Left ventricle myocardium inferior (tissue), 1 donor: Measurements from ENCODE around the gene SLC27A4. TPM values are rescaled to one million over a fixed set of nuclear protein-coding genes. Genes with fewer than 3 reads are reported as not detected.

ENCODE experiments used
- DNase-seq: peaks from one replicate; pipeline ENCODE4 v3.0.0-alpha.2; 2020
- H3K27ac ChIP-seq: fragments of 200-600 bp; replicated peaks from 2 replicates; pipeline ENCODE4 v1.8.0; 2021
- H3K27me3 ChIP-seq: fragments of 200-600 bp; 2 replicates; pipeline ENCODE4 v1.8.0; 2021; ENCODE audit warnings: low read depth
- H3K36me3 ChIP-seq: fragments of 200-600 bp; 2 replicates; pipeline ENCODE4 v1.8.0; 2021
- H3K4me1 ChIP-seq: fragments of 200-600 bp; 2 replicates; pipeline ENCODE4 v1.8.0; 2021
- H3K4me3 ChIP-seq: fragments of 200-600 bp; 2 replicates; pipeline ENCODE4 v1.8.0; 2021; ENCODE audit warnings: mild to moderate bottlenecking, moderate library complexity
- H3K9me3 ChIP-seq: fragments of 200-600 bp; replicated peaks from 2 replicates; pipeline ENCODE4 v1.8.0; 2021
- CTCF ChIP-seq: fragments of 200-600 bp; IDR thresholded peaks from 2 replicates; pipeline ENCODE4 v1.8.0; 2021; ENCODE audit warnings: antibody characterized with exemption, mild to moderate bottlenecking, borderline replicate concordance
- intact Hi-C: fragments of 100-400 bp; cut with micrococcal nuclease; formaldehyde crosslinking; loops from one replicate; pipeline ENCODE4 v1.11.0; 2022
- total RNA-seq: library from RNA; stranded (reverse); fragmentation: NEBNext Ultra II Directional; extraction: Animal tissue kit (Norgen Biotek cat#: 25700); gene quantifications from one replicate; pipeline ENCODE4 v1.2.1, GENCODE V29; 2021
- donor health status: DM: no; HTN: yes; CAD: no; lungs with severe emphysema.

SLC27A4 gene
- total RNA-seq, 1 donor from 2014 or later = 18.8 TPM

- TF ChIP-seq CTCF = no peak
- Histone ChIP-seq H3K27ac (no peak overlapping the region), H3K4me1 (peaks cover 20% of the 10 kb centered on the region), H3K36me3 (no peaks in the 10 kb centered on the region), H3K9me3 (no peaks in the 10 kb centered on the region), H3K27me3 (peaks cover 77% of the 10 kb centered on the region), H3K4me3 (no peak overlapping the region)
- no peak for DNase-seq
- intact Hi-C loops = no loop called here
These were observed 64.9 kb downstream of the SLC27A4 start for GRCh38 chr9:128405077-128405779.

GRCh38 chr9:128405780-128406171 lies 65.4 kb downstream of the SLC27A4 start:
- no peak overlapping the region for H3K4me3 ChIP-seq
- TF ChIP-seq CTCF = no peak
- H3K4me1 ChIP-seq = peaks cover 20% of the 10 kb centered on the region
- H3K9me3 ChIP-seq = no peaks in the 10 kb centered on the region
- no peaks in the 10 kb centered on the region for H3K36me3 ChIP-seq
- no peak overlapping the region for H3K27ac ChIP-seq
- H3K27me3 ChIP-seq = peaks cover 73% of the 10 kb centered on the region
- no peak for DNase-seq
- intact Hi-C loops = no loop called here

DNA sequence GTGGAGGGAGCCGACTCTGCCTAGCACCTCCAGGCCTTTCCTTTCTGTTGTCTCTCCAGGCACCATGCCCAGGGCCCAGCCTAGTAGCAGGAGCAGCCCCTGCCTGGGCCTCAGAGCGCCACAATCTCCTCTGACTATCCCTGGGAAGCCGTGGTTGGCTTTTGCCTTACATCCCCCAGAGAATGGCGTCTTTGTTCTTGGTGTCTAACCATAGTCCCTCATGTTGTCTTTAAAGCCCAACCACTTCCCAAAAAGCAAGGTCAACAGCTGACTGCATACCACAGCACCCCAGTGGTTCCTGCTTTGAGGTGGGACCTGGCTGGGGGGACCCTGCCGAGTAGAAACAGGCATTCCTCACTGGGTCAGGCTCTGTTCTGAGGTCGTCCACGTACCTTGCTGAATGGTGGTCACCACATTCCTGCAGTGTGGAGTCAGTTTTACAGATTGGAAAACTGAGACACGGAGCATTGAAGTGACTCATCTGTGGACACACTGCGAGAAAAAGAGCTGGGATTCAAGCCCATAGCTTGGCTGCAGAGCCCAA lies 66.6 kb downstream of the SLC27A4 start:
- TF ChIP-seq CTCF = no peak
- Histone ChIP-seq H3K27me3 (peaks cover 68% of the 10 kb centered on the region), H3K9me3 (no peaks in the 10 kb centered on the region), H3K36me3 (no peaks in the 10 kb centered on the region), H3K4me3 (no peak overlapping the region), H3K27ac (no peak overlapping the region), H3K4me1 (peaks cover 27% of the 10 kb centered on the region)
- DNase-seq = no peak
- intact Hi-C loops = no loop called here

- H3K4me3 ChIP-seq = no peak overlapping the region
- H3K27me3 ChIP-seq = peaks cover 70% of the 10 kb centered on the region
- no peak for TF ChIP-seq CTCF
These were observed 68.7 kb downstream of the SLC27A4 start for GRCh38 chr9:128408963-128409431.

GRCh38 chr9:128409450-128409849 lies 69.1 kb downstream of the SLC27A4 start:
- no peak for DNase-seq
- Histone ChIP-seq H3K36me3 (no peaks in the 10 kb centered on the region), H3K27ac (no peak overlapping the region), H3K4me3 (no peak overlapping the region), H3K4me1 (peaks cover 28% of the 10 kb centered on the region), H3K9me3 (no peaks in the 10 kb centered on the region), H3K27me3 (peaks cover 70% of the 10 kb centered on the region)
- intact Hi-C loops = no loop called here
- TF ChIP-seq CTCF = no peak

More at GRCh38 chr9:128408963-128409431, 68.7 kb downstream of the SLC27A4 start:
- no peaks in the 10 kb centered on the region for H3K36me3 ChIP-seq
- intact Hi-C loops = no loop called here
- no peak overlapping the region for H3K27ac ChIP-seq
- no peak for DNase-seq
- peaks cover 28% of the 10 kb centered on the region for H3K4me1 ChIP-seq
- no peaks in the 10 kb centered on the region for H3K9me3 ChIP-seq
